Measurements from ENCODE around the gene PPP4R4.

DNA sequence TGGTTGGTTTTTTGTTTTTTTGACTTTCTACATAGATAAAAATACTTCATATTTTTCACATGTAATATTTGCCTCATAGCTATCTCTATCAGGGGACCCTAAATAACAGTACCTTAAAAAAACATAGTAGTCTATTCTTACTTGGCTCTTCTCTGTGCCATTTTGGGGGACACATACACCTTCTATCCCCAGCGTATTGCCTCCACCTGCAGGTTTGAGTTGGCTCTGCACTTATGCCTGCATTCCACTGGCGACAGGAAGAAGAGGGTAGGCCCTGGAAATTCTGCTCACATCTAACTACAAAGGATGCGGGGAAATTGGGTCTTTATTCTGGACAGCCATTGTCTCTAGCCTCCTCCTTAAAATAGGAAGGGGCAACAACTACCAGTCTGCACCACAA, 30.9 kb upstream of the PPP4R4 start:
- no peak for TF ChIP-seq POLR2AphosphoS5 (IDR thresholded peaks at IDR 0.05)
- TF ChIP-seq, protein P1, sequence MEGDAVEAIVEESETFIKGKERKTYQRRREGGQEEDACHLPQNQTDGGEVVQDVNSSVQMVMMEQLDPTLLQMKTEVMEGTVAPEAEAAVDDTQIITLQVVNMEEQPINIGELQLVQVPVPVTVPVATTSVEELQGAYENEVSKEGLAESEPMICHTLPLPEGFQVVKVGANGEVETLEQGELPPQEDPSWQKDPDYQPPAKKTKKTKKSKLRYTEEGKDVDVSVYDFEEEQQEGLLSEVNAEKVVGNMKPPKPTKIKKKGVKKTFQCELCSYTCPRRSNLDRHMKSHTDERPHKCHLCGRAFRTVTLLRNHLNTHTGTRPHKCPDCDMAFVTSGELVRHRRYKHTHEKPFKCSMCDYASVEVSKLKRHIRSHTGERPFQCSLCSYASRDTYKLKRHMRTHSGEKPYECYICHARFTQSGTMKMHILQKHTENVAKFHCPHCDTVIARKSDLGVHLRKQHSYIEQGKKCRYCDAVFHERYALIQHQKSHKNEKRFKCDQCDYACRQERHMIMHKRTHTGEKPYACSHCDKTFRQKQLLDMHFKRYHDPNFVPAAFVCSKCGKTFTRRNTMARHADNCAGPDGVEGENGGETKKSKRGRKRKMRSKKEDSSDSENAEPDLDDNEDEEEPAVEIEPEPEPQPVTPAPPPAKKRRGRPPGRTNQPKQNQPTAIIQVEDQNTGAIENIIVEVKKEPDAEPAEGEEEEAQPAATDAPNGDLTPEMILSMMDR (IDR thresholded peaks at IDR 0.05 in 8 of 11, conservative IDR thresholded peaks at IDR 0.05 in 3 of 11), result peak in 1 of 11 experiments; percentile 20

All from spleen (tissue), 7 donors.